PFSK-1 (cell line): Measurements from ENCODE around the gene ROM1.

Source experiments
- FOXP2 ChIP-seq: optimal IDR thresholded peaks from 2 replicates; pipeline ENCODE3; 2011; ENCODE audit warnings: borderline replicate concordance, control low read depth, inconsistent platforms; ENCODE audit not compliant: insufficient read depth; ENCODE audit errors: extremely low read length, extremely low read depth
- POLR2AphosphoS5 ChIP-seq: IDR thresholded peaks from 2 replicates; pipeline ENCODE4 v1.6.1; 2012; ENCODE audit warnings: low read depth, mild to moderate bottlenecking, control low read depth, low read length, moderate library complexity
- REST ChIP-seq, 2 experiments: IDR thresholded peaks; 2 replicates each; pipeline versions ENCODE4 v1.6.1 to v1.8.0; 2011 to 2012; ENCODE audit warnings: low read depth in 2 of 2, low read length in 2 of 2, control low read depth in 1 of 2, inconsistent platforms in 1 of 2, mild to moderate bottlenecking in 1 of 2, moderate library complexity in 1 of 2; ENCODE audit not compliant: insufficient read depth in 1 of 2
- SIN3A ChIP-seq: IDR thresholded peaks from 2 replicates; pipeline ENCODE4 v1.6.1; 2012; ENCODE audit warnings: mild to moderate bottlenecking, low read length, moderate library complexity, borderline replicate concordance; ENCODE audit not compliant: insufficient read depth
- TAF1 ChIP-seq: IDR thresholded peaks from 2 replicates; pipeline ENCODE4 v1.6.1; 2012; ENCODE audit warnings: low read length, control low read depth, borderline replicate concordance; ENCODE audit not compliant: insufficient read depth

- TF ChIP-seq SIN3A (0 out of 2 replicates have a peak, but pooled peaks have one; percentile 23), POLR2AphosphoS5 (0 out of 2 replicates have a peak, but pooled peaks have one; percentile 6), REST (IDR thresholded peaks at IDR 0.05; ENCODE audit: insufficient read depth in 1 of 2, low read depth in 2 of 2, low read length in 2 of 2) (no peak), TAF1 (peak; percentile 43; the same call in 1 of the 2 replicates), FOXP2 (no peak)
Observed at GRCh38 chr11:62573006-62573591, 40.0 kb upstream of the ROM1 start.
